ENCODE measurements around the gene CPS1. TPM values are rescaled to one million over a fixed set of nuclear protein-coding genes. Genes with fewer than 3 reads are reported as not detected.

Gene CPS1
- polyA plus RNA-seq, 2 donors, result 0.99 to 1.4 TPM

DNA sequence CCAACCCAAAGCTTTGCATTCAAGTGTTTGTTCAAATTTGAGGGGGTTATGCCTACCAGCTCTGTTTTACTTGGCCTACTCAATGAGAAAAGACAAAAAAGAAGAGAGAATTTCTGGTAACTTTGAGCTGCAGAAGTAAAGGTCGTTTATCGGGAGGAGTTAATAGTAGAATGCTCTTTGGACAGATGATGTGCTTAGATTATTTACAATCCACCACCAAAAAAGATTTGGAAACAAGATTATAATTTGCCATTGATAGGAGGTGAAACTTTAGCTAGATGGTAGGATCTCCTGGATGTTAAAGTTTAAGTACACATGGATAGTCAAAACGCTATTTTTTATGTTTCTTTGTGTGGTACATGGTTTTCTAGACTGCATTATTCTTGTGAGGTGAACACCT is 24.9 kb upstream of the CPS1 start:
- Histone ChIP-seq H3K27ac (ENCODE audit: low read depth in 2 of 2, low read length in 1 of 2) (no peak overlapping the region), H3K27me3 (ENCODE audit: control insufficient read depth in 1 of 2, insufficient read depth in 2 of 2, low read length in 2 of 2) (no peaks in the 10 kb centered on the region), H3K4me1 (ENCODE audit: control insufficient read depth in 2 of 2, insufficient read depth in 2 of 2, low read length in 1 of 2) (no peaks in the 10 kb centered on the region), H3K36me3 (ENCODE audit: control insufficient read depth in 2 of 2, insufficient read depth in 2 of 2, low read length in 1 of 2) (no peaks in the 10 kb centered on the region), H3K4me3 (ENCODE audit: low read depth in 1 of 2, low read length in 2 of 2) (no peak overlapping the region), H3K9me3 (ENCODE audit: control insufficient read depth in 2 of 2, insufficient read depth in 1 of 2, low read depth in 1 of 2, low read length in 1 of 2) (no peaks in the 10 kb centered on the region)
- 87 to 93% methylated on average over 3 of the region's 3 CpGs for WGBS, 2 donors

DNA sequence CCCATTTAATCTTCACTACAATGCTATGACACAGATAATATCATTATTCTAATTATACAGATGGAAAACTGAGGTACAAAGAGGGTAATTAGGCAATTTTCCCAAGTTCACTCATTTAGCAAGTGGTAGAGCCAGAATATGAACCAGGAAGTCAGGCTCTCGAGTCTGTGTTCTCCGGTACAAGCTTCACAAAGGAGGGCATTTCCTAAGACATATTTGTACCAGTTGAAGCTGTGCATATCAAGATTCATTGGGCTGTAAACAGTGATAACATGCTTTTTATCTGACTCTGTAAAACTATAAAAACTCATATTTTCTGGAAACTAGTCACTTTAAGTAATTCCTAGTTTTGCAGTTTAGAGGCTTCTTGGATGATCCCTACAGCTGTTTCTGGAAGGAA is 23.0 kb upstream of the CPS1 start:
- Histone ChIP-seq H3K36me3 (ENCODE audit: control insufficient read depth in 2 of 2, insufficient read depth in 2 of 2, low read length in 1 of 2) (no peaks in the 10 kb centered on the region), H3K27me3 (ENCODE audit: control insufficient read depth in 1 of 2, insufficient read depth in 2 of 2, low read length in 2 of 2) (no peaks in the 10 kb centered on the region), H3K4me3 (ENCODE audit: low read depth in 1 of 2, low read length in 2 of 2) (no peak overlapping the region), H3K4me1 (ENCODE audit: control insufficient read depth in 2 of 2, insufficient read depth in 2 of 2, low read length in 1 of 2) (no peaks in the 10 kb centered on the region), H3K9me3 (ENCODE audit: control insufficient read depth in 2 of 2, insufficient read depth in 1 of 2, low read depth in 1 of 2, low read length in 1 of 2) (no peaks in the 10 kb centered on the region), H3K27ac (ENCODE audit: low read depth in 2 of 2, low read length in 1 of 2) (no peak overlapping the region)
- WGBS, 2 donors, result 76 to 90% methylated on average over 2 of the region's 2 CpGs

DNA sequence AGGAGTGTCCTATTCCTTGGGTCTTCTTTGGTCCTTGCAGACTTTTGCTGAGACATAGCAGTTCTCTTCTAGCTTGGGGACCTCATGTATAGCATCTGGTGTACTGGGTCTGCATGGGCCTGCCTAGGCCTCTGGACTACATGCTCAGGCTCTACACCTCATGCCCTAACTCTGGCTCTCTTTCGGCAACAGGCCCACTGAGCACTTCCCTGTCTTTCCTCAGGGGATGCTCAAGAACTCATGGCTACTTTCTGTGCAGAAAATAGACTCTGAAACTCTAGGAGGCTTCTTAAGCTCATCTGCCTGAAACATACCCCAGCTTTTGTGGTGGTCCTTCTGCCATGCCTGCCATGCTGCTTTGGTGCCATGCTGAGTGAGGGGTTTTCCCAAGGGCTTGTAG is 21.5 kb upstream of the CPS1 start:
- WGBS, 2 donors, result 85 to 95% methylated on average over 1 of the region's 1 CpG
- Histone ChIP-seq H3K27me3 (ENCODE audit: control insufficient read depth in 1 of 2, insufficient read depth in 2 of 2, low read length in 2 of 2) (no peaks in the 10 kb centered on the region), H3K9me3 (ENCODE audit: control insufficient read depth in 2 of 2, insufficient read depth in 1 of 2, low read depth in 1 of 2, low read length in 1 of 2) (no peaks in the 10 kb centered on the region), H3K36me3 (ENCODE audit: control insufficient read depth in 2 of 2, insufficient read depth in 2 of 2, low read length in 1 of 2) (no peaks in the 10 kb centered on the region), H3K4me3 (ENCODE audit: low read depth in 1 of 2, low read length in 2 of 2) (no peak overlapping the region), H3K27ac (ENCODE audit: low read depth in 2 of 2, low read length in 1 of 2) (no peak overlapping the region), H3K4me1 (ENCODE audit: control insufficient read depth in 2 of 2, insufficient read depth in 2 of 2, low read length in 1 of 2) (no peaks in the 10 kb centered on the region)

- no peak overlapping the region for H3K27ac ChIP-seq (ENCODE audit: low read depth in 2 of 2, low read length in 1 of 2)
- 65 to 75% methylated on average over 2 of the region's 2 CpGs for WGBS, 2 donors
- H3K9me3 ChIP-seq (ENCODE audit: control insufficient read depth in 2 of 2, insufficient read depth in 1 of 2, low read depth in 1 of 2, low read length in 1 of 2), result no peaks in the 10 kb centered on the region
- H3K4me3 ChIP-seq (ENCODE audit: low read depth in 1 of 2, low read length in 2 of 2), result no peak overlapping the region
- no peaks in the 10 kb centered on the region for H3K27me3 ChIP-seq (ENCODE audit: control insufficient read depth in 1 of 2, insufficient read depth in 2 of 2, low read length in 2 of 2)
- no peaks in the 10 kb centered on the region for H3K36me3 ChIP-seq (ENCODE audit: control insufficient read depth in 2 of 2, insufficient read depth in 2 of 2, low read length in 1 of 2)
- H3K4me1 ChIP-seq (ENCODE audit: control insufficient read depth in 2 of 2, insufficient read depth in 2 of 2, low read length in 1 of 2), result no peaks in the 10 kb centered on the region
These were observed 19.3 kb upstream of the CPS1 start for GRCh38 chr2:210536973-210537650.

DNA sequence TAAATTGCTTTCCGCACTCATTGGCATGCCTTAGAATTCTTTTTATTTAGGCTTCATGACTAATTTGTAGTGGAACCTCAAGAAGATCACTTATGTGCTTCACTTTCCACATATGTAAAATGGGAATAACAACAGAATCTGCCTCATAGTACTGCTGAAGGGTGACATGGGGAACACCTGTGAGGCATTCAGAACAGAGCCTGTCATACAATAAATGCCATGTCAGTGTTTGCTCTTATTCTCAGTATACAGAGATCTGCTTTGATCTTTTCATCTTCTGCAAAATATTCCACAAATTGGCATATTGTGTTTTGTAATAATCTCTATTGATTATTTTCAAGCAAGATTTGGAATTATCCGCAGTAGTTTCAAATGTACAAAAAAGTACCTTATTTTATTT is 17.4 kb upstream of the CPS1 start:
- Histone ChIP-seq H3K27me3 (ENCODE audit: control insufficient read depth in 1 of 2, insufficient read depth in 2 of 2, low read length in 2 of 2) (no peaks in the 10 kb centered on the region), H3K4me3 (ENCODE audit: low read depth in 1 of 2, low read length in 2 of 2) (no peak overlapping the region), H3K9me3 (ENCODE audit: control insufficient read depth in 2 of 2, insufficient read depth in 1 of 2, low read depth in 1 of 2, low read length in 1 of 2) (no peaks in the 10 kb centered on the region), H3K27ac (ENCODE audit: low read depth in 2 of 2, low read length in 1 of 2) (no peak overlapping the region), H3K4me1 (ENCODE audit: control insufficient read depth in 2 of 2, insufficient read depth in 2 of 2, low read length in 1 of 2) (no peaks in the 10 kb centered on the region), H3K36me3 (ENCODE audit: control insufficient read depth in 2 of 2, insufficient read depth in 2 of 2, low read length in 1 of 2) (no peaks in the 10 kb centered on the region)
- 93 to 97% methylated on average over 2 of the region's 2 CpGs for WGBS, 2 donors

DNA sequence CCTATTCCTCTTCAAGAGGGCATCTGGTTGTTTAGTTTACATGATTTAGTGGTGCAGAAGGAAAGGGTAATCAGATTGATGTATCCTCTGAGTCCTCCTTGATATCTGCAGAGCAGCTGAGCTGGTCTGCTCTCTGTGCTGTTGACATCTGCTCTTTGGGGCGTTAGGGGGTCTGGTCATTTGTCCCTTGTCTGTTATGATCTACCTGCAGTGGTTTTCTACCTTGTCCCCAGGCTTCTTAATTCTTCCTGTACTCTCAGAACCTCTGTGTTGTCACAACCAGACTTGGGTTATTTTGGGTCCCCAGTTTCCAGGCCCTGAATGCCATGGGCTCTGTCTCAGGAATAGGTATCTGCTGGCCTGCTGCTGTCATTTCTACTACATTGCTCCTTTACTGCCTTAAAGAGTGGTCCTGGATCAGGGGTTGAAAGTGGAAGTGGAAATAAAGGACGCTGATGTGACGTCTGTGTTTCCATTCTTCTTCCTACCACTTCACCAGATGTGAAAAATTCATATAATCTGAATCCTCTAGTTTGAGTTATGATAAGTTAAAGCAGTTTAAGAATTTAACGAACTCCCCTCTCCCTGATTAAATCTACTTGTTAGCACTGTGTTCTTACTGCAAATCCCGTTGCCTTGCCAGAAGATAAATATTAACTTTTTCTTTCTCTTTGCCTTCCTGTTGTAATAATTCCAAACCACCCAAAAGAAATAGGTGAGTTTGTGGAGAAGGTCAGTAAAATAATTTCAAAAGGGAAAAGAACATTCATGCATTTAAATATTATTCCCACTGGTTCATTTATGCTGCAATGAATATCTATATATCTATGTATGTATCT is 16.6 kb upstream of the CPS1 start:
- H3K4me3 ChIP-seq (ENCODE audit: low read depth in 1 of 2, low read length in 2 of 2), result no peak overlapping the region
- no peaks in the 10 kb centered on the region for H3K27me3 ChIP-seq (ENCODE audit: control insufficient read depth in 1 of 2, insufficient read depth in 2 of 2, low read length in 2 of 2)
- 46 to 59% methylated on average over 5 of the region's 5 CpGs for WGBS, 2 donors
- no peaks in the 10 kb centered on the region for H3K36me3 ChIP-seq (ENCODE audit: control insufficient read depth in 2 of 2, insufficient read depth in 2 of 2, low read length in 1 of 2)
- no peaks in the 10 kb centered on the region for H3K9me3 ChIP-seq (ENCODE audit: control insufficient read depth in 2 of 2, insufficient read depth in 1 of 2, low read depth in 1 of 2, low read length in 1 of 2)
- H3K4me1 ChIP-seq (ENCODE audit: control insufficient read depth in 2 of 2, insufficient read depth in 2 of 2, low read length in 1 of 2), result no peaks in the 10 kb centered on the region
- H3K27ac ChIP-seq (ENCODE audit: low read depth in 2 of 2, low read length in 1 of 2), result no peak overlapping the region

DNA sequence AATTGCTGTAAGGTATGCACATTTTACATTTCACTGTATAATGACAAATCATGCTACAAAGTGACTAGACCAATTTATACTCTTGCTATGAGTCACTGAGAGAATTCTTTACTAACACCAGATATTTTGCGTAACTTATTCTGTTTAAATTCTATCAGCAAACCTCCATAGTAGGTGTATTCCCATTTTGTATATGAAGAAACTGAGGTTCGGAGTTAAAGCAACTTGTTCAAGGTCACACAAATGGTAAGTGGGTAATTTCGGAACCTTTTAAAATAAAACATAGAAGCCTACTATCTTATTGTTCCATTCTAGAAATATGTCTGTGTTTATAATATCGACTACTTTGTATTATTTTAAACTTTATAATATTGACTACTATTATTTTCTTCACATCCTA is 15.9 kb upstream of the CPS1 start:
- Histone ChIP-seq H3K9me3 (ENCODE audit: control insufficient read depth in 2 of 2, insufficient read depth in 1 of 2, low read depth in 1 of 2, low read length in 1 of 2) (no peaks in the 10 kb centered on the region), H3K4me1 (ENCODE audit: control insufficient read depth in 2 of 2, insufficient read depth in 2 of 2, low read length in 1 of 2) (no peaks in the 10 kb centered on the region), H3K36me3 (ENCODE audit: control insufficient read depth in 2 of 2, insufficient read depth in 2 of 2, low read length in 1 of 2) (no peaks in the 10 kb centered on the region), H3K27me3 (ENCODE audit: control insufficient read depth in 1 of 2, insufficient read depth in 2 of 2, low read length in 2 of 2) (no peaks in the 10 kb centered on the region), H3K4me3 (ENCODE audit: low read depth in 1 of 2, low read length in 2 of 2) (no peak overlapping the region), H3K27ac (ENCODE audit: low read depth in 2 of 2, low read length in 1 of 2) (no peak overlapping the region)
- WGBS, 2 donors, result 90 to 93% methylated on average over 4 of the region's 4 CpGs

GRCh38 chr2:210540900-210541289 is 15.5 kb upstream of the CPS1 start:
- H3K36me3 ChIP-seq (ENCODE audit: control insufficient read depth in 2 of 2, insufficient read depth in 2 of 2, low read length in 1 of 2), result no peaks in the 10 kb centered on the region
- whole genome bisulfite sequencing, 2 donors, result 60 to 64% methylated on average over 2 of the region's 2 CpGs
- H3K4me3 ChIP-seq (ENCODE audit: low read depth in 1 of 2, low read length in 2 of 2), result no peak overlapping the region

DNA sequence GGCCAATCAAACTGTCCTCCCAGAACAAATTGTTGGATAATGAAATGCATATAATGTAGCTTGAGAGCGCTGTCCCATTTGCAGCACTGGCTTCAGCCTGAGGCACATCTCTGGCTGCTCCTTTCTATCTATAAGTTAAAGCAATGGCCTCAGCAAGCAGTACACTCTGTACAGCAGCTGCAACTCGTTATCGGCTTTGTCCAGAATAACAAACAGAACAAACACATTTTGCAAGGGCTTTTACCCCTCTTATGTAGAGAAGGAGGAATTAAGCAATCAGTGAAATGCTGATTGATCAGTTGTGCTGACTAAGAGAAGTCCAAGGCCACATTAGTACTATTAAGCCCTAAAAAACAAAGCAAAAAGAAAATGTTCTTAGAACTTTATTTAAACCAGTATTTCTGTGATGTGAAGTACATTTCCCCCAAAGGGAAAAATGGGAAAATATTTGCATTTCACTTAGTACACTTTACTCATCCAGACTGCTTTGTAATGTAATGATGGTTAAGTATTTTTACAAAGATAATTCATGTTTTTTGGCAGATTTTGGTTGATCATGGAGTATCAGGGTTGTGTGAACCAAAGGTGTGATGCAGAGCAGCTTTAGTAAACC is 15.0 kb upstream of the CPS1 start:
- no peaks in the 10 kb centered on the region for H3K27me3 ChIP-seq (ENCODE audit: control insufficient read depth in 1 of 2, insufficient read depth in 2 of 2, low read length in 2 of 2)
- no peaks in the 10 kb centered on the region for H3K4me1 ChIP-seq (ENCODE audit: control insufficient read depth in 2 of 2, insufficient read depth in 2 of 2, low read length in 1 of 2)
- no peak overlapping the region for H3K4me3 ChIP-seq (ENCODE audit: low read depth in 1 of 2, low read length in 2 of 2)
- no peaks in the 10 kb centered on the region for H3K9me3 ChIP-seq (ENCODE audit: control insufficient read depth in 2 of 2, insufficient read depth in 1 of 2, low read depth in 1 of 2, low read length in 1 of 2)
- no peaks in the 10 kb centered on the region for H3K36me3 ChIP-seq (ENCODE audit: control insufficient read depth in 2 of 2, insufficient read depth in 2 of 2, low read length in 1 of 2)
- no peak overlapping the region for H3K27ac ChIP-seq (ENCODE audit: low read depth in 2 of 2, low read length in 1 of 2)
- WGBS, 2 donors, result 40 to 42% methylated on average over 3 of the region's 3 CpGs

More at GRCh38 chr2:210540900-210541289, 15.5 kb upstream of the CPS1 start:
- no peak overlapping the region for H3K27ac ChIP-seq (ENCODE audit: low read depth in 2 of 2, low read length in 1 of 2)
- no peaks in the 10 kb centered on the region for H3K9me3 ChIP-seq (ENCODE audit: control insufficient read depth in 2 of 2, insufficient read depth in 1 of 2, low read depth in 1 of 2, low read length in 1 of 2)
- H3K4me1 ChIP-seq (ENCODE audit: control insufficient read depth in 2 of 2, insufficient read depth in 2 of 2, low read length in 1 of 2), result no peaks in the 10 kb centered on the region
- H3K27me3 ChIP-seq (ENCODE audit: control insufficient read depth in 1 of 2, insufficient read depth in 2 of 2, low read length in 2 of 2), result no peaks in the 10 kb centered on the region
